A673 (cell line): ENCODE results near the gene RGS3. TPM values are rescaled to one million over a fixed set of nuclear protein-coding genes. Genes with fewer than 3 reads are reported as not detected.

ENCODE experiments used
- BruUV-seq: library from RNA; stranded (reverse); fragments of 400-500 nt; replicated peaks from 2 replicates; lab custom pipeline; 2021; lab: Mats Ljungman, UMichigan
- CTCF ChIA-PET: fragments of 300-600 bp; sonication (Branson Sonifier 250); formaldehyde crosslinking; loops from one replicate; lab custom pipeline; 2022; ENCODE audit warnings: antibody characterized with exemption; lab: Charles Lee
- POLR2A ChIA-PET: fragments of 300-600 bp; sonication (Branson Sonifier 250); formaldehyde crosslinking; loops from one replicate; lab custom pipeline; 2022; ENCODE audit warnings: antibody characterized with exemption; ENCODE audit not compliant: low non-redundant PET; lab: Charles Lee
- DNase-seq: peaks from one replicate; pipeline ENCODE4 v3.0.0-alpha.2; 2015; ENCODE audit warnings: low spot score
- H3K27ac ChIP-seq: fragments of 200-600 bp; sonication (generic); 2 replicates; pipeline ENCODE4 v1.5.1; 2016; ENCODE audit warnings: mixed run types, low read depth, mild to moderate bottlenecking, mixed read lengths, antibody characterized with exemption, low read length; ENCODE audit not compliant: poor library complexity, severe bottlenecking
- H3K27me3 ChIP-seq: fragments of 200-600 bp; sonication (generic); replicated peaks from 2 replicates; pipeline ENCODE4 v1.6.1; 2017; ENCODE audit warnings: mixed run types, low read depth, mild to moderate bottlenecking, mixed read lengths, antibody characterized with exemption, low read length; ENCODE audit not compliant: insufficient read depth, poor library complexity
- H3K36me3 ChIP-seq: fragments of 200-600 bp; sonication (generic); 2 replicates; pipeline ENCODE4 v1.6.1; 2016; ENCODE audit warnings: mixed run types, mild to moderate bottlenecking, mixed read lengths, antibody characterized with exemption, low read length; ENCODE audit not compliant: insufficient read depth, poor library complexity, severe bottlenecking
- H3K4me1 ChIP-seq: fragments of 200-600 bp; sonication (generic); 2 replicates; pipeline ENCODE4 v1.6.1; 2017; ENCODE audit warnings: mixed run types, mild to moderate bottlenecking, mixed read lengths, antibody characterized with exemption, low read length; ENCODE audit not compliant: insufficient read depth, poor library complexity, severe bottlenecking
- H3K4me3 ChIP-seq: fragments of 200-600 bp; sonication (generic); 2 replicates; pipeline ENCODE4 v1.5.1; 2016; ENCODE audit warnings: low read depth, mixed run types, mild to moderate bottlenecking, mixed read lengths, low read length; ENCODE audit not compliant: poor library complexity, severe bottlenecking
- H3K9me3 ChIP-seq: fragments of 200-600 bp; sonication (generic); 2 replicates; pipeline ENCODE4 v1.6.1; 2016; ENCODE audit warnings: mixed run types, low read depth, mild to moderate bottlenecking, mixed read lengths, antibody characterized with exemption, low read length; ENCODE audit not compliant: poor library complexity, severe bottlenecking
- EZH2 ChIP-seq: fragments of 200-600 bp; sonication (generic); IDR thresholded peaks from 2 replicates; pipeline ENCODE4 v1.6.1; 2017; ENCODE audit warnings: borderline replicate concordance, low read depth, mild to moderate bottlenecking, mixed read lengths, antibody characterized with exemption, low read length; ENCODE audit not compliant: poor library complexity, severe bottlenecking
- intact Hi-C: fragments of 100-400 bp; cut with micrococcal nuclease; formaldehyde crosslinking; loops from one replicate; pipeline ENCODE4 v1.10.0; 2022; ENCODE audit not compliant: unreplicated experiment
- total RNA-seq: library from RNA; stranded (reverse); gene quantifications from 2 replicates; pipeline ENCODE4 v1.2.3, GENCODE V29; 2021
- TF ChIP-seq, protein P1 (sequence below): fragments of 300-800, 200-600 bp; sonication (generic); conservative IDR thresholded peaks from 2 replicates; pipeline ENCODE4 v1.5.1; 2017; ENCODE audit warnings: low read depth, mild to moderate bottlenecking, antibody characterized with exemption, low read length, moderate library complexity, mixed read lengths

Gene RGS3
- total RNA-seq, 1 experiment from 2014 or later = 19.2 TPM

DNA sequence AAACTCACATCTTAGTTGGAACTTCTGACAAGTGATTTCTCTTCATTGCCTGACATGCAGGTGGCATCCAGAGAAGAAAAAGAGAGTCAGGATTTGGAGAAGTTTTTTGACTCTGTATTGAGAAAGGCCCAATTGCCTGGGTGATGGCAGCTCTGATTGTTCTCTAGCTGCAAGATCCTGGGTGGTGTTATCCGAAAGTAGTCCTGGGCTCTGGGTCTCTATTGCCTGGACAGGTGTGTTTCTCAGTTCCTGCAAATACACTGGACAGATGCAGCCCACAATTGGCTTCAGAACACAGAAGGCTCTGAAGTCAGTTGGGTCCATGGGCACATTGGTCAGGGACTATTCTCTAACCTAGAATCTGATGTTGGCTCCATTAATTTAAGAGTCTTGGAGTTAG, 67.4 kb downstream of the RGS3 start:
- H3K4me1 ChIP-seq = no peaks in the 10 kb centered on the region
- no peaks in the 10 kb centered on the region for H3K9me3 ChIP-seq
- no TSS peak for BruUV-seq
- H3K27me3 ChIP-seq = no peaks in the 10 kb centered on the region
- no peak for TF ChIP-seq EZH2
- TF ChIP-seq, protein P1, sequence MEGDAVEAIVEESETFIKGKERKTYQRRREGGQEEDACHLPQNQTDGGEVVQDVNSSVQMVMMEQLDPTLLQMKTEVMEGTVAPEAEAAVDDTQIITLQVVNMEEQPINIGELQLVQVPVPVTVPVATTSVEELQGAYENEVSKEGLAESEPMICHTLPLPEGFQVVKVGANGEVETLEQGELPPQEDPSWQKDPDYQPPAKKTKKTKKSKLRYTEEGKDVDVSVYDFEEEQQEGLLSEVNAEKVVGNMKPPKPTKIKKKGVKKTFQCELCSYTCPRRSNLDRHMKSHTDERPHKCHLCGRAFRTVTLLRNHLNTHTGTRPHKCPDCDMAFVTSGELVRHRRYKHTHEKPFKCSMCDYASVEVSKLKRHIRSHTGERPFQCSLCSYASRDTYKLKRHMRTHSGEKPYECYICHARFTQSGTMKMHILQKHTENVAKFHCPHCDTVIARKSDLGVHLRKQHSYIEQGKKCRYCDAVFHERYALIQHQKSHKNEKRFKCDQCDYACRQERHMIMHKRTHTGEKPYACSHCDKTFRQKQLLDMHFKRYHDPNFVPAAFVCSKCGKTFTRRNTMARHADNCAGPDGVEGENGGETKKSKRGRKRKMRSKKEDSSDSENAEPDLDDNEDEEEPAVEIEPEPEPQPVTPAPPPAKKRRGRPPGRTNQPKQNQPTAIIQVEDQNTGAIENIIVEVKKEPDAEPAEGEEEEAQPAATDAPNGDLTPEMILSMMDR = no peak
- intact Hi-C loops = no loop called here
- H3K36me3 ChIP-seq = no peaks in the 10 kb centered on the region
- no peak overlapping the region for H3K27ac ChIP-seq
- H3K4me3 ChIP-seq = no peak overlapping the region
- CTCF ChIA-PET = no interaction called here
- DNase-seq = no peak
- POLR2A ChIA-PET = no interaction called here

DNA sequence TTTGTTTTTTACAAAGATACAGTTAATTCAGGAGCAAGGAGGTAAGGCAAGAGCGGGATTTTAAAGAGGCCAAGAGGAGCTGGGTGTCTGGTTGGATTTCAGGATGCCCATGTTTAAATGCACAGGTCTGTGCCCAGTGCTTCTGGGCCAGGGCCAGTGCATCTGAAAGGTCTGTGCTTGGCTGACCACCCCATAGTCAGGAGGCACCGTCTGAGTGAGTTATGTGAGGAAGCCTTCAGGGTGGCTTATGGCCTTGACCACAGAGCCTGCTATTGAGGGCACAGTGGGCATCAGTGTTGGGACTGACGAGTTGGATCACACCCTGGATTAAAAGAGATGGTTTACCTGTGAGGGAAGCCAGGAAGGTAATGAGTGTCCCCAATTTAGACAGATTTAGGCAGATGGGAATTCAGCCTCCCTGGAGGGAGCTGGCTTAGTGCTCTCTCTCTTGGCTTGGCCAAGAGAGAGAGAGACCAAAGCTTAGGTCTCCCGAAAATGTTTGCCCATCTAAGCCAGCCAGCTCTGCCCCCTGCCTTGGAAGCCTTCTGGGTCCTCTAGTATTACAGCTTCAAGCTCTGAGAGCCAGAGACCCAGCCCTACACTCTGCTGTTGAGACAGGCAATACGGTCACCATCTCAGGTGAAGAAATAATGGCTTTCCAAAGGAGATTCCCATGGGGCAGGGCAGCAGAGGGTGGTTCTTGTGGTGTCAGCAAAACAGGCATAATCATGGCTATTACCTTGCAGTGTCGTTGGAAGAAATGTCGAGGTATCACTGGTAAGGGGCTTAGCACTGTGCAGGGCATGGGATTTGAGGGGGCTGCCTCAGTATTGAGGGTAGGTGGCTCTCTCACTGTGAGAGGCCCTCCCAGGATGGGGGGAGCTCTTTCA, 68.6 kb downstream of the RGS3 start:
- intact Hi-C loops = no loop called here
- Histone ChIP-seq H3K27ac (no peak overlapping the region), H3K9me3 (no peaks in the 10 kb centered on the region), H3K4me3 (no peak overlapping the region), H3K36me3 (no peaks in the 10 kb centered on the region), H3K27me3 (no peaks in the 10 kb centered on the region), H3K4me1 (no peaks in the 10 kb centered on the region)
- CTCF ChIA-PET = no interaction called here
- TF ChIP-seq EZH2 = no peak
- POLR2A ChIA-PET = no interaction called here
- no TSS peak for BruUV-seq
- DNase-seq = no peak

DNA sequence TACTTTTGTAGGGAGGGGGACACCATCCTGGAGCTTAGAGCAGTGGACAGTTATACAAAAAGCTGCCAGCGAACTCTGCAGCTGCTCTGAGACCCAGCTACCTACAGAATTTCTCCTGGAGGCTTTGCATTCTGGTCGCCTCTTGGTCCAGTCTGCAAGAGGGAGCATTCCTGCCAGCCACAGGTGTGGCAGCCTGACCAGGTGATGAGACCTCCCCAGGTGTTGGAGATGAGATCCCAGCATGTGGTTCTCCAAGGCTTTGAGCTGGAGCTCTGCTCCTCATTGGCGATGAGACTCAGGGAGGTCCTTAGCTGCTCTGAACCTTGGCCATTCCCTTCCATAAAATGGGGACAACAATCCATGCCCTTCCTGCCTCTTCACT, 69.3 kb downstream of the RGS3 start:
- BruUV-seq = no TSS peak
- H3K36me3 ChIP-seq = no peaks in the 10 kb centered on the region
- H3K27ac ChIP-seq = no peak overlapping the region
- ChIA-PET POLR2A (no interaction called here), CTCF (no interaction called here)
- no peak for DNase-seq
- H3K27me3 ChIP-seq = no peaks in the 10 kb centered on the region
- TF ChIP-seq, protein P1 = no peak
- no peak for TF ChIP-seq EZH2
- no peak overlapping the region for H3K4me3 ChIP-seq
- intact Hi-C loops = no loop called here
- no peaks in the 10 kb centered on the region for H3K9me3 ChIP-seq
- H3K4me1 ChIP-seq = no peaks in the 10 kb centered on the region
